Aorta (tissue), 5 donors: Measurements from ENCODE around the gene VAMP3. TPM values are rescaled to one million over a fixed set of nuclear protein-coding genes. Genes with fewer than 3 reads are reported as not detected.

ENCODE experiments used
- ATAC-seq: fragments of 200-7000 bp; cut with Tn5 transposase; one replicate; pipeline ENCODE4 v1.9.1; 2022; ENCODE audit warnings: moderate library complexity; ENCODE audit not compliant: low FRiP score
- DNase-seq, 2 donors: peaks; one replicate each; pipeline ENCODE4 v3.0.0-alpha.2; 2020
- H3K27ac ChIP-seq, 2 donors: one replicate each; pipeline ENCODE4 v1.5.1; 2013; ENCODE audit warnings: low read length in 2 of 2, mild to moderate bottlenecking in 2 of 2, moderate library complexity in 2 of 2, control low read depth in 1 of 2, inconsistent platforms in 1 of 2, low read depth in 1 of 2
- H3K27me3 ChIP-seq, 2 donors: one replicate each; pipeline ENCODE4 v1.6.1; 2013; ENCODE audit warnings: control low read depth in 1 of 2, low read length in 1 of 2, mild to moderate bottlenecking in 1 of 2, moderate library complexity in 1 of 2; ENCODE audit not compliant: insufficient read depth in 2 of 2, control insufficient read depth in 1 of 2
- H3K36me3 ChIP-seq, 2 donors: one replicate each; pipeline ENCODE4 v1.6.1; 2013; ENCODE audit warnings: control low read depth in 1 of 2, low read length in 1 of 2, mild to moderate bottlenecking in 1 of 2; ENCODE audit not compliant: insufficient read depth in 2 of 2, control insufficient read depth in 1 of 2
- H3K4me1 ChIP-seq, 2 donors: one replicate each; pipeline ENCODE4 v1.6.1; 2013; ENCODE audit warnings: low read length in 2 of 2, control low read depth in 1 of 2, mild to moderate bottlenecking in 1 of 2, moderate library complexity in 1 of 2; ENCODE audit not compliant: insufficient read depth in 2 of 2, control insufficient read depth in 1 of 2
- H3K4me3 ChIP-seq, 2 donors: one replicate each; pipeline ENCODE4 v1.5.1; 2013; ENCODE audit warnings: low read length in 2 of 2, control low read depth in 1 of 2, mild to moderate bottlenecking in 1 of 2
- H3K9me3 ChIP-seq: one replicate; pipeline ENCODE4 v1.6.1; 2013; ENCODE audit warnings: mild to moderate bottlenecking, low read length; ENCODE audit not compliant: control insufficient read depth
- WGBS, 2 donors: extraction: QIAGEN DNeasy Blood & Tissue Kit; methylation state at CpG; one replicate each; pipeline ENCODE4 v1.1.7; 2013; 5-methylcytosine and 5-hydroxymethylcytosine counted together
- intact Hi-C, 2 donors: fragments of 100-400 bp; cut with DNase I; formaldehyde crosslinking; loops; one replicate each; pipeline versions ENCODE4 v1.14.2 to v1.15.0; 2022
- polyA plus RNA-seq, 2 donors: library from polyadenylated mRNA; stranded (reverse); fragments of 200-250 nt; gene quantifications; one replicate each; pipeline ENCODE4 v1.2.3, GENCODE V29; 2013
- total RNA-seq, 2 donors: library from RNA; stranded (reverse); fragmentation: NEBNext Ultra II Directional; extraction: Animal tissue kit (Norgen Biotek cat#: 25700); gene quantifications; one replicate each; pipeline ENCODE4 v1.2.1, GENCODE V29; 2021
- donor health status: healthy with polysubstance abuse.
- donor health status: Bipolar disorder and iron deficiency.
- donor health status: DM: no; HTN: no; CAD: no.
- donor health status: DM: no; HTN: no; CAD: no.
- donor health status: DM: yes; HTN: yes; CAD: no.

VAMP3 gene
- total and polyA plus RNA-seq, 4 donors = 95.8 to 141 (median 109) TPM

GRCh38 chr1:7754234-7754633, 16.9 kb upstream of the VAMP3 start:
- H3K27me3 ChIP-seq = no peaks in the 10 kb centered on the region
- ATAC-seq = no peak
- WGBS, 2 donors = 80 to 85% methylated on average over 3 of the region's 3 CpGs

GRCh38 chr1:7755448-7755847, 15.6 kb upstream of the VAMP3 start:
- Histone ChIP-seq H3K36me3 (no peaks in the 10 kb centered on the region), H3K9me3 (no peaks in the 10 kb centered on the region), H3K4me1 (peaks cover 0 to 1% of the 10 kb centered on the region in 2 donors), H3K27ac (no peak overlapping the region), H3K27me3 (no peaks in the 10 kb centered on the region), H3K4me3 (no peak overlapping the region)
- intact Hi-C loops = no loop called here
- ATAC-seq (no peak), DNase-seq (no peak)
- WGBS, 2 donors = 0 to 51% methylated on average over 1 of the region's 1 CpG

More at GRCh38 chr1:7754234-7754633, 16.9 kb upstream of the VAMP3 start:
- Histone ChIP-seq H3K4me1 (peaks cover 0 to 1% of the 10 kb centered on the region in 2 donors), H3K27ac (no peak overlapping the region), H3K4me3 (no peak overlapping the region), H3K36me3 (no peaks in the 10 kb centered on the region), H3K9me3 (no peaks in the 10 kb centered on the region)
- no peak for DNase-seq
- intact Hi-C loops = no loop called here

GRCh38 chr1:7760245-7760644, 10.9 kb upstream of the VAMP3 start:
- intact Hi-C loops = no loop called here
- Histone ChIP-seq H3K4me1 (no peaks in the 10 kb centered on the region), H3K36me3 (no peaks in the 10 kb centered on the region), H3K9me3 (no peaks in the 10 kb centered on the region), H3K27ac (no peak overlapping the region), H3K4me3 (no peak overlapping the region), H3K27me3 (no peaks in the 10 kb centered on the region)
- ATAC-seq (no peak), DNase-seq (no peak)
- 88 to 89% methylated on average over 6 of the region's 6 CpGs for WGBS, 2 donors

- WGBS, 2 donors = 76% methylated on average over 3 of the region's 3 CpGs
- no peaks in the 10 kb centered on the region for H3K36me3 ChIP-seq
- ATAC-seq = no peak
- intact Hi-C loops = no loop called here
- H3K27me3 ChIP-seq = no peaks in the 10 kb centered on the region
- H3K27ac ChIP-seq = no peak overlapping the region
- DNase-seq = no peak
- no peaks in the 10 kb centered on the region for H3K9me3 ChIP-seq
- no peaks in the 10 kb centered on the region for H3K4me1 ChIP-seq
- H3K4me3 ChIP-seq = no peak overlapping the region
These were observed 10.0 kb upstream of the VAMP3 start for GRCh38 chr1:7761103-7761502.

- ATAC-seq = no peak
- H3K27me3 ChIP-seq = no peaks in the 10 kb centered on the region
- no peak overlapping the region for H3K4me3 ChIP-seq
- no peak overlapping the region for H3K27ac ChIP-seq
- 83 to 84% methylated on average over 4 of the region's 4 CpGs for WGBS, 2 donors
- intact Hi-C loops = no loop called here
- H3K36me3 ChIP-seq = no peaks in the 10 kb centered on the region
- H3K4me1 ChIP-seq = no peaks in the 10 kb centered on the region
- no peaks in the 10 kb centered on the region for H3K9me3 ChIP-seq
- DNase-seq = no peak
These were observed 3.9 kb upstream of the VAMP3 start for GRCh38 chr1:7767176-7767575.

GRCh38 chr1:7768583-7768982, 2.5 kb upstream of the VAMP3 start:
- Histone ChIP-seq H3K4me3 (no peak overlapping the region), H3K27me3 (no peaks in the 10 kb centered on the region), H3K27ac (no peak overlapping the region), H3K36me3 (no peaks in the 10 kb centered on the region), H3K4me1 (no peaks in the 10 kb centered on the region), H3K9me3 (no peaks in the 10 kb centered on the region)
- ATAC-seq (no peak), DNase-seq (no peak)
- 73 to 83% methylated on average over 2 of the region's 2 CpGs for WGBS, 2 donors
- intact Hi-C loops = no loop called here

- Histone ChIP-seq H3K36me3 (no peaks in the 10 kb centered on the region), H3K4me3 (no peak overlapping the region), H3K9me3 (no peaks in the 10 kb centered on the region), H3K27me3 (no peaks in the 10 kb centered on the region), H3K4me1 (no peaks in the 10 kb centered on the region), H3K27ac (no peak overlapping the region)
- no peak for DNase-seq
- WGBS, 2 donors = 89% methylated on average over 12 of the region's 12 CpGs
- intact Hi-C loops = no loop called here
- ATAC-seq = no peak
These were observed 1.3 kb upstream of the VAMP3 start for GRCh38 chr1:7769673-7770412.

GRCh38 chr1:7770669-7770996, 463 bp upstream of the VAMP3 start:
- DNase-seq (no peak), ATAC-seq (peak; percentile 52)
- Histone ChIP-seq H3K36me3 (no peaks in the 10 kb centered on the region), H3K27ac (peak overlapping the region in 1 of 2 donors; percentile 61), H3K27me3 (no peaks in the 10 kb centered on the region), H3K9me3 (no peaks in the 10 kb centered on the region), H3K4me3 (peak overlapping the region; percentile 42 to 83), H3K4me1 (no peaks in the 10 kb centered on the region)
- intact Hi-C loops = no loop called here
- 7 to 9% methylated on average over 6 of the region's 6 CpGs for WGBS, 2 donors

GRCh38 chr1:7771823-7772299, 765 bp downstream of the VAMP3 start:
- H3K4me3 ChIP-seq = peak overlapping the region; percentile 81 to 83
- H3K9me3 ChIP-seq = no peaks in the 10 kb centered on the region
- peak overlapping the region; percentile 32 to 71 for H3K27ac ChIP-seq
- intact Hi-C loops = no loop called here
- 14% methylated on average over 12 of the region's 12 CpGs for WGBS, 2 donors
- H3K27me3 ChIP-seq = no peaks in the 10 kb centered on the region
- H3K4me1 ChIP-seq = no peaks in the 10 kb centered on the region
- ATAC-seq = no peak
- no peaks in the 10 kb centered on the region for H3K36me3 ChIP-seq
- no peak for DNase-seq
